OCI-LY7 (cell line): ENCODE measurements around the gene OR9G1. TPM values are rescaled to one million over a fixed set of nuclear protein-coding genes. Genes with fewer than 3 reads are reported as not detected.

Source experiments
- BruUV-seq: library from RNA; stranded (reverse); fragments of 400-500 nt; replicated peaks from 2 replicates; lab custom pipeline; 2021; lab: Mats Ljungman, UMichigan
- CTCF ChIA-PET: fragments of 300-600 bp; sonication (Branson Sonifier 250); formaldehyde crosslinking; loops from one replicate; lab custom pipeline; 2022; ENCODE audit warnings: antibody characterized with exemption; ENCODE audit not compliant: unreplicated experiment; lab: Charles Lee
- POLR2A ChIA-PET: fragments of 300-600 bp; sonication (Branson Sonifier 250); formaldehyde crosslinking; loops from one replicate; lab custom pipeline; 2022; ENCODE audit warnings: antibody characterized with exemption; lab: Charles Lee
- DNase-seq: peaks from one replicate; pipeline ENCODE4 v3.0.0-alpha.2; 2015; ENCODE audit warnings: low spot score
- H2AFZ ChIP-seq: fragments of 200-600 bp; sonication (generic), shearing (Covaris generic); 2 replicates; pipeline ENCODE4 v1.6.1; 2014; ENCODE audit warnings: mild to moderate bottlenecking, antibody characterized with exemption, low read length, moderate library complexity
- H3K27ac ChIP-seq: fragments of 200-600 bp; sonication (generic); 2 replicates; pipeline ENCODE4 v1.5.1; 2014; ENCODE audit warnings: mixed run types, low read depth, mild to moderate bottlenecking, moderate library complexity, low read length, inconsistent platforms; ENCODE audit not compliant: poor library complexity, severe bottlenecking
- H3K36me3 ChIP-seq: fragments of 200-600 bp; sonication (generic); 2 replicates; pipeline ENCODE4 v1.6.1; 2014; ENCODE audit warnings: mild to moderate bottlenecking, antibody characterized with exemption, low read length, moderate library complexity, mixed read lengths; ENCODE audit not compliant: insufficient read depth
- H3K4me1 ChIP-seq: fragments of 200-600 bp; sonication (generic); 2 replicates; pipeline ENCODE4 v1.5.1; 2014; ENCODE audit warnings: mild to moderate bottlenecking, low read length; ENCODE audit not compliant: insufficient read depth, poor library complexity, severe bottlenecking
- H3K4me2 ChIP-seq: fragments of 200-600 bp; sonication (generic); 2 replicates; pipeline ENCODE4 v1.6.1; 2014; ENCODE audit warnings: mild to moderate bottlenecking, low read length
- H3K4me3 ChIP-seq: fragments of 200-600 bp; sonication (generic); 2 replicates; pipeline ENCODE4 v1.5.1; 2014; ENCODE audit warnings: mild to moderate bottlenecking, low read depth, low read length; ENCODE audit not compliant: poor library complexity, severe bottlenecking
- H3K79me2 ChIP-seq: fragments of 200-600 bp; sonication (generic); 2 replicates; pipeline ENCODE4 v1.6.1; 2016; ENCODE audit warnings: low read depth, mild to moderate bottlenecking, low read length, moderate library complexity, mixed read lengths; ENCODE audit not compliant: insufficient read depth
- H3K9me2 ChIP-seq: fragments of 200-600 bp; sonication (generic); 2 replicates; pipeline ENCODE4 v1.6.1; 2016; ENCODE audit warnings: mild to moderate bottlenecking, low read length, mixed read lengths; ENCODE audit not compliant: insufficient read depth
- H3K9me3 ChIP-seq: fragments of 200-600 bp; sonication (generic); 2 replicates; pipeline ENCODE4 v1.6.1; 2014; ENCODE audit warnings: mild to moderate bottlenecking, mixed run types, low read length, mixed read lengths
- H4K20me1 ChIP-seq: fragments of 200-600 bp; sonication (generic); 2 replicates; pipeline ENCODE4 v1.6.1; 2014; ENCODE audit warnings: mild to moderate bottlenecking, antibody characterized with exemption, low read length, moderate library complexity, mixed read lengths; ENCODE audit not compliant: insufficient read depth
- EZH2phosphoT487 ChIP-seq: fragments of 200-600 bp; sonication (generic); IDR thresholded peaks from 2 replicates; pipeline ENCODE4 v1.6.1; 2018; ENCODE audit warnings: low read depth, borderline replicate concordance, mild to moderate bottlenecking, mixed run types, antibody characterized with exemption, low read length, moderate library complexity, mixed read lengths
- intact Hi-C: fragments of 100-400 bp; cut with micrococcal nuclease; formaldehyde crosslinking; loops from one replicate; pipeline ENCODE4 v1.10.0; 2022; ENCODE audit not compliant: unreplicated experiment
- total RNA-seq, 2 experiments: library from RNA; depleted of rRNA in 1 of 2; stranded (reverse); fragments of >200 nt in 1 of 2; shearing (Covaris generic) in 1 of 2; gene quantifications; 2 replicates each; pipeline ENCODE4 v1.2.3, GENCODE V29; 2014 to 2022
- TF ChIP-seq, protein P1 (sequence below): fragments of 200-600 bp; sonication (generic); conservative IDR thresholded peaks from 2 replicates; pipeline ENCODE4 v1.5.1; 2014; ENCODE audit warnings: mild to moderate bottlenecking, antibody characterized with exemption, low read length, moderate library complexity, mixed read lengths

Gene OR9G1
- total RNA-seq, 2 experiments from 2014 or later = not detected

DNA sequence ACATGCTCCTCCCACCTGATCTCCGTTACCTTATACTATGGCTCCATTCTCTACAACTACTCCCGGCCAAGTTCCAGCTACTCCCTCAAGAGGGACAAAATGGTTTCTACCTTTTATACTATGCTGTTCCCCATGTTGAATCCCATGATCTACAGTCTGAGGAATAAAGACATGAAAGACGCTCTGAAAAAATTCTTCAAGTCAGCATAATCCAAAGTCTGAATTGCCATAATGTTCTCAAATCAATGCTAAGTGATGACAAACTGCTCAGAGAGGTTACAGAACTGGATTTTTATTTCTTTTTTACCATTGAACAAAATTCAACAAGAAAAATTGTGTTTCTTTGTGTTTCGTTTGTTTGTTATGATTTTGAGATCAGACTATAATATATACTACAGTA is 42.0 kb downstream of the OR9G1 start:
- no peak overlapping the region for H3K4me3 ChIP-seq
- DNase-seq = no peak
- no peak overlapping the region for H3K4me2 ChIP-seq
- ChIA-PET POLR2A (no interaction called here), CTCF (no interaction called here)
- no peaks in the 10 kb centered on the region for H3K36me3 ChIP-seq
- no peaks in the 10 kb centered on the region for H3K79me2 ChIP-seq
- no peaks in the 10 kb centered on the region for H4K20me1 ChIP-seq
- H2AFZ ChIP-seq = no peak overlapping the region
- BruUV-seq = no TSS peak
- H3K9me2 ChIP-seq = no peaks in the 10 kb centered on the region
- intact Hi-C loops = no loop called here
- H3K9me3 ChIP-seq = no peaks in the 10 kb centered on the region
- no peak overlapping the region for H3K27ac ChIP-seq
- TF ChIP-seq, protein P1, sequence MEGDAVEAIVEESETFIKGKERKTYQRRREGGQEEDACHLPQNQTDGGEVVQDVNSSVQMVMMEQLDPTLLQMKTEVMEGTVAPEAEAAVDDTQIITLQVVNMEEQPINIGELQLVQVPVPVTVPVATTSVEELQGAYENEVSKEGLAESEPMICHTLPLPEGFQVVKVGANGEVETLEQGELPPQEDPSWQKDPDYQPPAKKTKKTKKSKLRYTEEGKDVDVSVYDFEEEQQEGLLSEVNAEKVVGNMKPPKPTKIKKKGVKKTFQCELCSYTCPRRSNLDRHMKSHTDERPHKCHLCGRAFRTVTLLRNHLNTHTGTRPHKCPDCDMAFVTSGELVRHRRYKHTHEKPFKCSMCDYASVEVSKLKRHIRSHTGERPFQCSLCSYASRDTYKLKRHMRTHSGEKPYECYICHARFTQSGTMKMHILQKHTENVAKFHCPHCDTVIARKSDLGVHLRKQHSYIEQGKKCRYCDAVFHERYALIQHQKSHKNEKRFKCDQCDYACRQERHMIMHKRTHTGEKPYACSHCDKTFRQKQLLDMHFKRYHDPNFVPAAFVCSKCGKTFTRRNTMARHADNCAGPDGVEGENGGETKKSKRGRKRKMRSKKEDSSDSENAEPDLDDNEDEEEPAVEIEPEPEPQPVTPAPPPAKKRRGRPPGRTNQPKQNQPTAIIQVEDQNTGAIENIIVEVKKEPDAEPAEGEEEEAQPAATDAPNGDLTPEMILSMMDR = no peak
- no peak for TF ChIP-seq EZH2phosphoT487
- no peaks in the 10 kb centered on the region for H3K4me1 ChIP-seq

DNA sequence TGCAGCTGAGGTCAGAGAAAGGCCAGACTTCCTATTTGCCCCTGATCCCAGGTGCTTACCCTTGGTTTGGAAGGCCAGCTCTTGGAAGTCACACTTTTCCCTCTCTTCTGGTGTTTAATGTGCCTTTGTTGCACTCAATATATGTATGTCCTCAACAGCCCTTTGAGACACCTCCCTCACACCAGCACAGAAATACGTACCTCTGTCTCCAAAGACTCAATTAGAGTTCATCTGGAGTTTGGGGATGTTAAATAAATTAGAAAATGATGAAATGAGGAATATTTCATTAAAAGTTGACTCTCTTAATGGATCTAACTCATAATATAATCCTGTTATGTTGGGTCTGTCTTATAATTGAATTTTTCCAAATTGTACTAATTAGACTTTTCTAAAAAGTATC is 49.7 kb downstream of the OR9G1 start, which contains the start of gene OR9G4:
Gene OR9G4 (minus strand): TSS at position 101 of the 400 bp plus-strand sequence. CDS start 4,931 bp downstream, outside the sequence.
- Histone ChIP-seq H3K4me1 (no peaks in the 10 kb centered on the region), H2AFZ (no peak within 1 kb of the TSS), H3K9me3 (no peaks in the 10 kb centered on the region), H3K27ac (no peak within 1 kb of the TSS), H3K79me2 (no peaks in the 10 kb centered on the region), H3K4me3 (no peak within 1 kb of the TSS), H3K4me2 (no peak within 1 kb of the TSS), H3K9me2 (no peaks in the 10 kb centered on the region), H4K20me1 (no peaks in the 10 kb centered on the region), H3K36me3 (no peaks in the 10 kb centered on the region)
- ChIA-PET POLR2A (no interaction called here), CTCF (no interaction called here)
- intact Hi-C loops = no loop called here
- no peak for DNase-seq
- BruUV-seq = no TSS peak
- TF ChIP-seq EZH2phosphoT487 = no peak
- TF ChIP-seq, protein P1 = no peak

DNA sequence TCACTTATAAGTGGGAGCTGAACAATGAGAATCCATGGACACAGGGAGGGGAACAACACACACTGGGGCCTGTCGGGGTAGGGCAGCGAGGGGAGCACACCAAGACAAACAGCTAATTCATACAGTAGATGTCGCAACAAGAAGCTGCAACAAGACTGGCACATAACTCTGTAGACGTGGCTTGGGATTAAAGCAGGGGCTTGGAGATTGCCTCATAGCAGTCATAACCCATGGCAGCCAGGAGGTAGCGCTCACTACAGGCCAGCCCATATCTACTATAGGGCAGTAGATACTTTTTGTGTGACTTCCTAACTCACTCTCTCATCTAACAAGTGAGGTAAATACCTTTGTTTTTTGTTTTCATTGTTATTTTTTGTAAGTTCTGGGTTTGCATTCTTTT is 51.3 kb downstream of the OR9G1 start:
- Histone ChIP-seq H3K9me3 (no peaks in the 10 kb centered on the region), H2AFZ (no peak overlapping the region), H3K27ac (no peak overlapping the region), H3K4me3 (no peak overlapping the region), H4K20me1 (no peaks in the 10 kb centered on the region), H3K4me1 (no peaks in the 10 kb centered on the region), H3K9me2 (no peaks in the 10 kb centered on the region), H3K4me2 (no peak overlapping the region), H3K79me2 (no peaks in the 10 kb centered on the region), H3K36me3 (no peaks in the 10 kb centered on the region)
- no TSS peak for BruUV-seq
- CTCF ChIA-PET = no interaction called here
- POLR2A ChIA-PET = interaction anchor here (0.5 kb wide), 1 partner anchor 403 kb away, joined by 3 read pairs; no protein-coding TSS in a partner anchor
- DNase-seq = no peak
- TF ChIP-seq EZH2phosphoT487 = no peak
- TF ChIP-seq, protein P1 = no peak
- intact Hi-C loops = no loop called here
